PC-3 (cell line): Measurements from ENCODE around the gene RSF1. TPM values are rescaled to one million over a fixed set of nuclear protein-coding genes. Genes with fewer than 3 reads are reported as not detected.

Experiments used
- ATAC-seq: fragments of 200-7000 bp; cut with Tn5 transposase; 2 replicates; pipeline ENCODE4 v1.9.1; 2020; ENCODE audit warnings: mild to moderate bottlenecking, moderate library complexity
- BruUV-seq: library from RNA; stranded (reverse); fragments of 400-500 nt; replicated peaks from 2 replicates; lab custom pipeline; 2021; lab: Mats Ljungman, UMichigan
- CTCF ChIA-PET: fragments of 300-600 bp; sonication (Branson Sonifier 250); formaldehyde crosslinking; loops from one replicate; lab custom pipeline; 2022; ENCODE audit warnings: antibody characterized with exemption; lab: Charles Lee
- POLR2A ChIA-PET: fragments of 300-600 bp; sonication (Branson Sonifier 250); formaldehyde crosslinking; loops from one replicate; lab custom pipeline; 2022; ENCODE audit warnings: antibody characterized with exemption; ENCODE audit not compliant: unreplicated experiment; lab: Charles Lee
- DNase-seq: peaks from one replicate; pipeline ENCODE4 v3.0.0-alpha.2; 2015
- H2AFZ ChIP-seq: fragments of 300-600 bp; sonication (generic); 2 replicates; pipeline ENCODE4 v1.6.0; 2016; ENCODE audit warnings: antibody characterized with exemption, low read length
- H3F3A ChIP-seq: fragments of 300-600 bp; sonication (generic); one replicate; pipeline ENCODE4 v1.6.0; 2017; ENCODE audit warnings: antibody characterized with exemption, low read length, control low read depth, mild to moderate bottlenecking; ENCODE audit not compliant: unreplicated experiment
- H3K27ac ChIP-seq: fragments of 300-600 bp; sonication (generic); 2 replicates; pipeline ENCODE4 v1.5.1; 2016; ENCODE audit warnings: mild to moderate bottlenecking, low read length
- H3K27me3 ChIP-seq: fragments of 300-600 bp; sonication (generic); 2 replicates; pipeline ENCODE4 v1.6.1; 2016; ENCODE audit warnings: low read length, mixed read lengths
- H3K36me3 ChIP-seq: fragments of 300-600 bp; sonication (generic); 2 replicates; pipeline ENCODE4 v1.6.1; 2016; ENCODE audit warnings: low read depth, mixed run types, low read length, mixed read lengths
- H3K4me1 ChIP-seq: fragments of 300-600 bp; sonication (generic); 2 replicates; pipeline ENCODE4 v1.5.1; 2016; ENCODE audit warnings: low read length; ENCODE audit not compliant: insufficient read depth
- H3K4me2 ChIP-seq: fragments of 300-600 bp; sonication (generic); 2 replicates; pipeline ENCODE4 v1.6.0; 2016; ENCODE audit warnings: low read length
- H3K4me3 ChIP-seq: fragments of 300-600 bp; sonication (generic); 2 replicates; pipeline ENCODE4 v1.5.1; 2016; ENCODE audit warnings: mild to moderate bottlenecking, low read length, mixed read lengths
- H3K79me2 ChIP-seq: fragments of 300-600 bp; sonication (generic); 2 replicates; pipeline ENCODE4 v1.6.1; 2017; ENCODE audit warnings: low read length, mixed read lengths
- H3K9ac ChIP-seq: fragments of 300-600 bp; sonication (generic); 2 replicates; pipeline ENCODE4 v1.6.0; 2016; ENCODE audit warnings: mild to moderate bottlenecking, low read length
- H3K9me2 ChIP-seq: fragments of 300-600 bp; sonication (generic); replicated peaks from 2 replicates; pipeline ENCODE4 v1.6.1; 2016; ENCODE audit warnings: mixed run types, low read length, mixed read lengths
- H3K9me3 ChIP-seq: fragments of 300-600 bp; sonication (generic); 2 replicates; pipeline ENCODE4 v1.6.1; 2016; ENCODE audit warnings: low read length, mixed read lengths
- H4K20me1 ChIP-seq: fragments of 300-600 bp; sonication (generic); 2 replicates; pipeline ENCODE4 v1.6.1; 2016; ENCODE audit warnings: low read length, mixed read lengths
- CTCF ChIP-seq: fragments of 300-600 bp; sonication (generic); conservative IDR thresholded peaks from 2 replicates; pipeline ENCODE4 v1.5.1; 2017; ENCODE audit warnings: antibody characterized with exemption, low read depth, mild to moderate bottlenecking, low read length
- EZH2 ChIP-seq: fragments of 300-600 bp; sonication (generic); IDR thresholded peaks from one replicate; pipeline ENCODE4 v1.6.1; 2017; ENCODE audit warnings: antibody characterized with exemption, mild to moderate bottlenecking, low read length; ENCODE audit not compliant: unreplicated experiment
- EZH2phosphoT487 ChIP-seq: fragments of 300-600 bp; sonication (generic); IDR thresholded peaks from 2 replicates; pipeline ENCODE4 v1.6.1; 2018; ENCODE audit warnings: mild to moderate bottlenecking, antibody characterized with exemption, low read length, borderline replicate concordance
- intact Hi-C: fragments of 100-400 bp; cut with micrococcal nuclease; formaldehyde crosslinking; loops from 2 replicates; pipeline ENCODE4 v1.9.0; 2023
- total RNA-seq: library from RNA; depleted of rRNA; stranded (reverse); fragments of >200 nt; gene quantifications from 2 replicates; pipeline ENCODE4 v1.2.3, GENCODE V29; 2014

The RSF1 gene
- total RNA-seq, 1 experiment from 2014 or later: 30.0 TPM

GRCh38 chr11:77705195-77705875, 115.2 kb downstream of the RSF1 start:
- ChIA-PET CTCF (interaction anchor here (1.1 kb wide), 1 partner anchor 290 kb away, joined by 3 read pairs; no protein-coding TSS in a partner anchor), POLR2A (interaction anchor here (0.7 kb wide), 1 partner anchor 47 kb away, joined by 4 read pairs; no protein-coding TSS in a partner anchor)
- no TSS peak for BruUV-seq

GRCh38 chr11:77704029-77704428, 116.5 kb downstream of the RSF1 start:
- no peak overlapping the region for H3K4me2 ChIP-seq
- intact Hi-C loops: no loop called here
- POLR2A ChIA-PET: no interaction called here

More at GRCh38 chr11:77705195-77705875, 115.2 kb downstream of the RSF1 start:
- H3K9ac ChIP-seq: peak overlapping the region; percentile 3; the same call in 1 of the 2 replicates
- H4K20me1 ChIP-seq: 0 out of 2 replicates have a peak, but pooled peaks cover 5% of the 10 kb centered on the region
- DNase-seq (peak; percentile 91), ATAC-seq (peak; percentile 85)
- intact Hi-C loops: no loop called here
- H2AFZ ChIP-seq: no peak overlapping the region
- H3K4me2 ChIP-seq: peak overlapping the region; percentile 49
- H3K36me3 ChIP-seq: peaks cover 16% of the 10 kb centered on the region
- no peaks in the 10 kb centered on the region for H3F3A ChIP-seq
- no peaks in the 10 kb centered on the region for H3K79me2 ChIP-seq
- H3K9me2 ChIP-seq: no peaks in the 10 kb centered on the region
- peaks cover 31% of the 10 kb centered on the region for H3K4me1 ChIP-seq
- H3K4me3 ChIP-seq: no peak overlapping the region; the same call in 1 of the 2 replicates
- H3K27ac ChIP-seq: peak overlapping the region; percentile 81
- H3K9me3 ChIP-seq: no peaks in the 10 kb centered on the region
- no peaks in the 10 kb centered on the region for H3K27me3 ChIP-seq
- TF ChIP-seq EZH2phosphoT487: no peak

GRCh38 chr11:77699425-77699824, 121.1 kb downstream of the RSF1 start:
- Histone ChIP-seq H2AFZ (no peak overlapping the region), H3K4me3 (no peak overlapping the region), H3K9ac (no peak overlapping the region), H3K79me2 (no peaks in the 10 kb centered on the region), H3K27me3 (no peaks in the 10 kb centered on the region), H3K27ac (no peak overlapping the region), H3F3A (no peaks in the 10 kb centered on the region), H3K36me3 (peaks cover 24% of the 10 kb centered on the region), H3K4me1 (peaks cover 3% of the 10 kb centered on the region), H3K9me2 (no peaks in the 10 kb centered on the region), H3K9me3 (no peaks in the 10 kb centered on the region), H4K20me1 (0 out of 2 replicates have a peak, but pooled peaks cover 5% of the 10 kb centered on the region), H3K4me2 (no peak overlapping the region)
- BruUV-seq: no TSS peak
- peak; percentile 66 for ATAC-seq
- ChIA-PET CTCF (no interaction called here), POLR2A (no interaction called here)
- no peak for DNase-seq
- intact Hi-C loops: no loop called here
- no peak for TF ChIP-seq CTCF
- no peak for TF ChIP-seq EZH2
- TF ChIP-seq EZH2phosphoT487: no peak

More at GRCh38 chr11:77704029-77704428, 116.5 kb downstream of the RSF1 start:
- Histone ChIP-seq H3K27ac (no peak overlapping the region), H3K9ac (no peak overlapping the region), H3K9me3 (no peaks in the 10 kb centered on the region), H3K36me3 (peaks cover 16% of the 10 kb centered on the region), H4K20me1 (0 out of 2 replicates have a peak, but pooled peaks cover 5% of the 10 kb centered on the region), H3K4me1 (peaks cover 23% of the 10 kb centered on the region), H3K4me3 (no peak overlapping the region), H3K9me2 (no peaks in the 10 kb centered on the region), H3F3A (no peaks in the 10 kb centered on the region), H2AFZ (no peak overlapping the region), H3K27me3 (no peaks in the 10 kb centered on the region), H3K79me2 (no peaks in the 10 kb centered on the region)
- CTCF ChIA-PET: no interaction called here
- ATAC-seq: no peak
- BruUV-seq: no TSS peak
- no peak for DNase-seq
- TF ChIP-seq EZH2: no peak
- TF ChIP-seq EZH2phosphoT487: no peak
- no peak for TF ChIP-seq CTCF
